GM23248 (cell line): ENCODE data around the gene COL9A3. TPM values are rescaled to one million over a fixed set of nuclear protein-coding genes. Genes with fewer than 3 reads are reported as not detected.
"Not testable (repeated sequence)": the region's sequence is repeated elsewhere in the genome, so short reads cannot be mapped to it uniquely, and the experiment has no call there.

Source experiments
- DNase-seq: peaks from one replicate; pipeline ENCODE4 v3.0.0-alpha.2; 2015
- H2AFZ ChIP-seq: fragments of 200-600 bp; sonication (generic); 2 replicates; pipeline ENCODE4 v1.6.1; 2016; ENCODE audit warnings: antibody characterized with exemption
- H3F3A ChIP-seq: fragments of 200-600 bp; sonication (generic); 2 replicates; pipeline ENCODE4 v1.6.1; 2016; ENCODE audit warnings: mild to moderate bottlenecking, antibody characterized with exemption, mixed run types; ENCODE audit not compliant: insufficient read depth
- H3K27ac ChIP-seq: fragments of 200-600 bp; sonication (generic); 2 replicates; pipeline ENCODE4 v1.5.1; 2016; ENCODE audit warnings: mild to moderate bottlenecking
- H3K27me3 ChIP-seq: fragments of 200-600 bp; sonication (generic); replicated peaks from 2 replicates; pipeline ENCODE4 v1.6.1; 2016; ENCODE audit warnings: mild to moderate bottlenecking; ENCODE audit not compliant: insufficient read depth
- H3K36me3 ChIP-seq: fragments of 200-600 bp; sonication (generic); 2 replicates; pipeline ENCODE4 v1.6.1; 2016; ENCODE audit warnings: low read depth, mild to moderate bottlenecking
- H3K4me1 ChIP-seq: fragments of 200-600 bp; sonication (generic); 2 replicates; pipeline ENCODE4 v1.6.1; 2016; ENCODE audit warnings: mild to moderate bottlenecking; ENCODE audit not compliant: insufficient read depth
- H3K4me2 ChIP-seq: fragments of 200-600 bp; sonication (generic); one replicate; pipeline ENCODE4 v1.6.1; 2016; ENCODE audit warnings: mild to moderate bottlenecking; ENCODE audit not compliant: unreplicated experiment
- H3K4me3 ChIP-seq: fragments of 200-600 bp; sonication (generic); 2 replicates; pipeline ENCODE4 v1.5.1; 2016; ENCODE audit warnings: mild to moderate bottlenecking
- H3K79me2 ChIP-seq: fragments of 200-600 bp; sonication (generic); 2 replicates; pipeline ENCODE4 v1.6.1; 2016; ENCODE audit warnings: mild to moderate bottlenecking; ENCODE audit not compliant: insufficient read depth
- H3K9ac ChIP-seq: fragments of 200-600 bp; sonication (generic); 2 replicates; pipeline ENCODE4 v1.6.1; 2016; ENCODE audit warnings: mild to moderate bottlenecking
- H3K9me2 ChIP-seq: fragments of 200-600 bp; sonication (generic); 2 replicates; pipeline ENCODE4 v1.6.1; 2016; ENCODE audit warnings: mixed run types, mild to moderate bottlenecking, moderate library complexity; ENCODE audit not compliant: insufficient read depth
- H3K9me3 ChIP-seq: fragments of 200-600 bp; sonication (generic); one replicate; pipeline ENCODE4 v1.6.1; 2017; ENCODE audit warnings: low read depth
- H4K20me1 ChIP-seq: fragments of 200-600 bp; sonication (generic); 2 replicates; pipeline ENCODE4 v1.6.0; 2016; ENCODE audit not compliant: insufficient read depth
- EZH2 ChIP-seq: fragments of 200-600 bp; sonication (generic); IDR thresholded peaks from 2 replicates; pipeline ENCODE4 v1.6.1; 2018; ENCODE audit warnings: antibody characterized with exemption, mild to moderate bottlenecking; ENCODE audit not compliant: insufficient read depth, poor library complexity, severe bottlenecking
- EZH2phosphoT487 ChIP-seq: fragments of 200-600 bp; sonication (generic); IDR thresholded peaks from 2 replicates; pipeline ENCODE4 v1.6.1; 2018; ENCODE audit warnings: antibody characterized with exemption, moderate library complexity, mild to moderate bottlenecking, low read depth; ENCODE audit not compliant: insufficient read depth
- WGBS, 2 experiments: methylation state at CpG; one replicate each; pipeline ENCODE4 v1.1.6; 2015 to 2017; ENCODE audit warnings: low lambda C conversion rate in 2 of 2, low coverage in 1 of 2; ENCODE audit errors: missing lambda C conversion rate in 2 of 2; 5-methylcytosine and 5-hydroxymethylcytosine counted together
- in situ Hi-C: fragments of 300-500 bp; cut with MboI; formaldehyde crosslinking; loops from 2 replicates; pipeline ENCODE4 v1.15.0; 2020
- polyA plus RNA-seq: library from polyadenylated mRNA; unstranded; fragments of >200 nt; fragmentation: Nextera tagmentation; extraction: Ambion mirVana; gene quantifications from 2 replicates; pipeline ENCODE4 v1.2.1, GENCODE V29; 2016
- total RNA-seq: library from RNA; depleted of rRNA; stranded (reverse); fragments of >200 nt; shearing (Covaris generic); gene quantifications from 2 replicates; pipeline ENCODE4 v1.2.3, GENCODE V29; 2014

Gene COL9A3
- total and polyA plus RNA-seq, 2 experiments from 2014 or later: 0.25 TPM; not detected in 1

GRCh38 chr20:62844182-62844581 lies 27.3 kb downstream of the COL9A3 start:
- no peaks in the 10 kb centered on the region for H3K36me3 ChIP-seq
- H3K27me3 ChIP-seq: no peaks in the 10 kb centered on the region
- 97 to 99% methylated on average over 7 of the region's 7 CpGs for WGBS, 2 experiments
- no peak overlapping the region for H2AFZ ChIP-seq
- H3K4me2 ChIP-seq: no peak overlapping the region
- TF ChIP-seq EZH2phosphoT487 (no peak), EZH2 (no peak)
- H3K79me2 ChIP-seq: no peaks in the 10 kb centered on the region
- in situ Hi-C loops: no loop called here
- H3K4me1 ChIP-seq: no peaks in the 10 kb centered on the region
- no peak overlapping the region for H3K9ac ChIP-seq
- H3K9me2 ChIP-seq: no peaks in the 10 kb centered on the region
- DNase-seq: no peak
- no peaks in the 10 kb centered on the region for H3K9me3 ChIP-seq
- H3K4me3 ChIP-seq: no peak overlapping the region
- H4K20me1 ChIP-seq: no peaks in the 10 kb centered on the region
- 0 out of 2 replicates have a peak, but pooled peaks cover 5% of the 10 kb centered on the region for H3F3A ChIP-seq
- H3K27ac ChIP-seq: no peak overlapping the region

GRCh38 chr20:62845416-62846160 lies 28.7 kb downstream of the COL9A3 start:
- WGBS, 2 experiments: 96% methylated on average over 16 of the region's 16 CpGs
- no peak for DNase-seq

DNA sequence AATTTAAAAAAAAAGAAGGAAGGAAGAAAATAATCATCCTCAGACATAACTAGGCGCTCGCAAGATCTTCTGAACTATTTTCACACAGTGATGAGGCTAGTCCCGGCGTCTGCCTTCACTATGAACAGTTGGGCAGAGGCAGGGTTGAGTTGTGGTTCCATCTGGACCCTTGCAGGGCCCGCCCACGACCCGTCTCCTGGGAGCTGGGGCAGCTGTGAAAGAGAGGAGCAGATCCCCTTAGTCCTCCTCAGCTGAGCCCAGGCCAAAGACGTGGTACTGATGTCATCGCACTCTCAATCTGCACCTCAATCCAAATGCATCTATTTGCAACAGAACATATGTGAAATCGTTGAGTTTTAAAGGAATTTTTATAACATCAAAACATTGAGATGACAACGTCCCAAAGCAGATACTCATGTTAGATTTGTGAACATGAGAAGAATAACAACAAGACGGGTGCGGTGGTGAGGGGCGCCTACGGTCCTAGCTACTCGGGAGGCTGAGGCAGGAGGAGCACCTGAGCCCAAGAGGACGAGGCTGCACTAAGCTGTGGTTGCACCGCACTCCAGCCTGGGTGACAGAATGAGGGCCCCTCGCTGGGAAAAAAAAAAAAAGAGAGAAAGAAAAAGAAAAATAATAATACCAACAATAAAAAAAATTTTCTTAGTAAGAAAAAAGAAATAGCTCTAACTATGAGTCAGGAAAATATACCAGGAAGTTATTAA lies 29.5 kb downstream of the COL9A3 start:
- 0 out of 2 replicates have a peak, but pooled peaks cover 5% of the 10 kb centered on the region for H3K79me2 ChIP-seq
- H3K4me2 ChIP-seq: no peak overlapping the region
- TF ChIP-seq EZH2phosphoT487 (no peak), EZH2 (no peak)
- 86 to 87% methylated on average over 19 of the region's 19 CpGs for WGBS, 2 experiments
- H3K27ac ChIP-seq: no peak overlapping the region
- H3K9me2 ChIP-seq: no peaks in the 10 kb centered on the region
- no peaks in the 10 kb centered on the region for H3K9me3 ChIP-seq
- no peak overlapping the region for H2AFZ ChIP-seq
- no peaks in the 10 kb centered on the region for H3K4me1 ChIP-seq
- no peak overlapping the region for H3K9ac ChIP-seq
- H3K27me3 ChIP-seq: no peaks in the 10 kb centered on the region
- DNase-seq: no peak
- in situ Hi-C loops: no loop called here
- H4K20me1 ChIP-seq: no peaks in the 10 kb centered on the region
- 0 out of 2 replicates have a peak, but pooled peaks cover 5% of the 10 kb centered on the region for H3F3A ChIP-seq
- H3K36me3 ChIP-seq: no peaks in the 10 kb centered on the region
- no peak overlapping the region for H3K4me3 ChIP-seq

More at GRCh38 chr20:62845416-62846160, 28.7 kb downstream of the COL9A3 start:
- no peaks in the 10 kb centered on the region for H3K27me3 ChIP-seq
- in situ Hi-C loops: no loop called here
- no peaks in the 10 kb centered on the region for H3K4me1 ChIP-seq
- TF ChIP-seq EZH2phosphoT487 (no peak), EZH2 (no peak)
- H3K9me3 ChIP-seq: no peaks in the 10 kb centered on the region
- no peaks in the 10 kb centered on the region for H4K20me1 ChIP-seq
- no peak overlapping the region for H3K4me3 ChIP-seq
- no peaks in the 10 kb centered on the region for H3K79me2 ChIP-seq
- no peaks in the 10 kb centered on the region for H3K9me2 ChIP-seq
- H3K36me3 ChIP-seq: no peaks in the 10 kb centered on the region
- H3F3A ChIP-seq: 0 out of 2 replicates have a peak, but pooled peaks cover 5% of the 10 kb centered on the region
- no peak overlapping the region for H3K9ac ChIP-seq
- no peak overlapping the region for H3K4me2 ChIP-seq
- H3K27ac ChIP-seq: no peak overlapping the region
- H2AFZ ChIP-seq: no peak overlapping the region

GRCh38 chr20:62848917-62849316 lies 32.1 kb downstream of the COL9A3 start:
- H3K4me2 ChIP-seq, H2AFZ ChIP-seq, H3K9ac ChIP-seq, H3K27ac ChIP-seq, H3K4me3 ChIP-seq, H3K9me2 ChIP-seq, DNase-seq, H3K27me3 ChIP-seq, H3K36me3 ChIP-seq, H4K20me1 ChIP-seq, H3K4me1 ChIP-seq, H3F3A ChIP-seq, in situ Hi-C loops, H3K9me3 ChIP-seq: not testable (repeated sequence)
- WGBS, 2 experiments: 80 to 81% methylated on average over 7 of the region's 7 CpGs
- H3K79me2 ChIP-seq: peaks cover 15% of the 10 kb centered on the region; the same call in 1 of the 2 replicates
